Neural progenitor cell (in vitro differentiated cells): ENCODE results near the gene RREB1. TPM values are rescaled to one million over a fixed set of nuclear protein-coding genes. Genes with fewer than 3 reads are reported as not detected.
"Not testable (repeated sequence)": the region's sequence is repeated elsewhere in the genome, so short reads cannot be mapped to it uniquely, and the experiment has no call there.

Experiments
- DNase-seq: peaks from one replicate; pipeline ENCODE4 v3.0.0-alpha.2; 2016; ENCODE audit warnings: low spot score
- H2AFZ ChIP-seq: fragments of 200-600 bp; sonication (generic); replicated peaks from 2 replicates; pipeline ENCODE4 v1.6.1; 2016; ENCODE audit warnings: antibody characterized with exemption
- H3F3A ChIP-seq: fragments of 200-600 bp; sonication (generic); 2 replicates; pipeline ENCODE4 v1.6.1; 2016; ENCODE audit warnings: antibody characterized with exemption, low read depth
- H3K27ac ChIP-seq: fragments of 200-600 bp; sonication (generic); 2 replicates; pipeline ENCODE4 v1.5.1; 2016; ENCODE audit warnings: mild to moderate bottlenecking
- H3K27me3 ChIP-seq: fragments of 200-600 bp; sonication (generic); 2 replicates; pipeline ENCODE4 v1.6.1; 2016; ENCODE audit warnings: mild to moderate bottlenecking, moderate library complexity
- H3K36me3 ChIP-seq: fragments of 200-600 bp; sonication (generic); 2 replicates; pipeline ENCODE4 v1.5.1; 2016
- H3K4me1 ChIP-seq: fragments of 200-600 bp; sonication (generic); 2 replicates; pipeline ENCODE4 v1.6.1; 2016; ENCODE audit warnings: mixed run types
- H3K4me2 ChIP-seq: fragments of 200-600 bp; sonication (generic); 2 replicates; pipeline ENCODE4 v1.6.1; 2016
- H3K4me3 ChIP-seq: fragments of 200-600 bp; sonication (generic); 2 replicates; pipeline ENCODE4 v1.5.1; 2016
- H3K79me2 ChIP-seq: fragments of 200-600 bp; sonication (generic); 2 replicates; pipeline ENCODE4 v1.6.1; 2016; ENCODE audit warnings: low read depth
- H3K9ac ChIP-seq: fragments of 200-600 bp; sonication (generic); 2 replicates; pipeline ENCODE4 v1.6.1; 2016
- H3K9me3 ChIP-seq: fragments of 200-600 bp; sonication (generic); 2 replicates; pipeline ENCODE4 v1.5.1; 2016; ENCODE audit warnings: low read depth
- H4K20me1 ChIP-seq: fragments of 200-600 bp; sonication (generic); 2 replicates; pipeline ENCODE4 v1.6.1; 2016; ENCODE audit warnings: low read depth
- H3K27ac Mint-ChIP-seq: 3 replicates; pipeline ENCODE4 v1.8.0; 2021; ENCODE audit warnings: mixed read lengths
- H3K27me3 Mint-ChIP-seq: 2 replicates; pipeline ENCODE4 v1.8.0; 2022; ENCODE audit warnings: low read depth, mild to moderate bottlenecking, inconsistent platforms, moderate library complexity, mixed read lengths; ENCODE audit not compliant: insufficient read depth
- H3K36me3 Mint-ChIP-seq: 3 replicates; pipeline ENCODE4 v1.8.0; 2021; ENCODE audit warnings: mixed read lengths
- H3K4me1 Mint-ChIP-seq: 3 replicates; pipeline ENCODE4 v1.8.0; 2021; ENCODE audit warnings: mixed read lengths
- H3K4me3 Mint-ChIP-seq: 3 replicates; pipeline ENCODE4 v1.8.0; 2021; ENCODE audit warnings: mild to moderate bottlenecking, moderate library complexity, mixed read lengths
- H3K9me3 Mint-ChIP-seq: 3 replicates; pipeline ENCODE4 v1.8.0; 2020; ENCODE audit warnings: mixed read lengths
- EZH2 ChIP-seq: fragments of 200-600 bp; sonication (generic); IDR thresholded peaks from 2 replicates; pipeline ENCODE4 v1.6.1; 2017; ENCODE audit warnings: antibody characterized with exemption, mild to moderate bottlenecking, moderate library complexity
- EZH2phosphoT487 ChIP-seq: fragments of 200-600 bp; sonication (generic); IDR thresholded peaks from 2 replicates; pipeline ENCODE4 v1.6.1; 2017; ENCODE audit warnings: antibody characterized with exemption
- total RNA-seq: library from RNA; depleted of rRNA; stranded (reverse); fragments of >200 nt; gene quantifications from 2 replicates; pipeline ENCODE4 v1.2.3, GENCODE V29; 2015; ENCODE audit warnings: low replicate concordance
- TF ChIP-seq, protein P1 (sequence below): fragments of 200-600 bp; sonication (generic); IDR thresholded peaks from 2 replicates; pipeline ENCODE4 v1.5.1; 2017; ENCODE audit warnings: antibody characterized with exemption, mild to moderate bottlenecking

Gene RREB1
- total RNA-seq, 1 donor from 2014 or later: 12.1 TPM

DNA sequence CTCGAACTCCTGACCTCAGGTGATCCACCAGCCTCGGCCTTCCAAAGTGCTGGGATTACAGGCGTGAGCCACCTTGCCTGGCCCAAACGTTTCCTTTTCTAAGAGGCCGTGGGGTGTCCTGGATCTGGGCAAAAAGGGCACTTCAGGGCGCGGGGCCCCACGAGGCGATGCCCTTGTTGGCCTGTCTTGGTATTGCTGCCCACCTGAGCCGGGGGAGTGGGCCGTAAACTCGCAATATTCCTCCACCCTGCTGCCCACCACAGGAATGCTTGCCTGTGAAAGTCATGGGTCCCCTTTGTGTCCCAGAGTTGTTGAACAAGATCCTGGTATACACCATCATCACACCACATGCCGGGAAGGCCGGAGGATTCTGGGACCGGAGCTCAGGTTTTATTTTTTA is 156.3 kb downstream of the RREB1 start:
- Histone ChIP-seq H3K4me3 (no peak overlapping the region), H3K27me3 (no peaks in the 10 kb centered on the region), H3K9ac (no peak overlapping the region), H3K4me1 (peaks cover 6% of the 10 kb centered on the region), H2AFZ (no peak overlapping the region), H3K36me3 (no peaks in the 10 kb centered on the region), H3K79me2 (no peaks in the 10 kb centered on the region), H3F3A (peaks cover 18% of the 10 kb centered on the region), H3K4me2 (no peak overlapping the region), H3K27ac (no peak overlapping the region), H3K9me3 (no peaks in the 10 kb centered on the region), H4K20me1 (no peaks in the 10 kb centered on the region)
- no peak overlapping the region for H3K4me3 Mint-ChIP-seq
- no peak for DNase-seq
- H3K27me3 Mint-ChIP-seq: peaks cover 8% of the 10 kb centered on the region
- H3K36me3 Mint-ChIP-seq: no peaks in the 10 kb centered on the region
- H3K9me3 Mint-ChIP-seq: peaks cover 2% of the 10 kb centered on the region
- H3K4me1 Mint-ChIP-seq: peaks cover 29% of the 10 kb centered on the region
- no peak for TF ChIP-seq EZH2phosphoT487
- TF ChIP-seq, protein P1, sequence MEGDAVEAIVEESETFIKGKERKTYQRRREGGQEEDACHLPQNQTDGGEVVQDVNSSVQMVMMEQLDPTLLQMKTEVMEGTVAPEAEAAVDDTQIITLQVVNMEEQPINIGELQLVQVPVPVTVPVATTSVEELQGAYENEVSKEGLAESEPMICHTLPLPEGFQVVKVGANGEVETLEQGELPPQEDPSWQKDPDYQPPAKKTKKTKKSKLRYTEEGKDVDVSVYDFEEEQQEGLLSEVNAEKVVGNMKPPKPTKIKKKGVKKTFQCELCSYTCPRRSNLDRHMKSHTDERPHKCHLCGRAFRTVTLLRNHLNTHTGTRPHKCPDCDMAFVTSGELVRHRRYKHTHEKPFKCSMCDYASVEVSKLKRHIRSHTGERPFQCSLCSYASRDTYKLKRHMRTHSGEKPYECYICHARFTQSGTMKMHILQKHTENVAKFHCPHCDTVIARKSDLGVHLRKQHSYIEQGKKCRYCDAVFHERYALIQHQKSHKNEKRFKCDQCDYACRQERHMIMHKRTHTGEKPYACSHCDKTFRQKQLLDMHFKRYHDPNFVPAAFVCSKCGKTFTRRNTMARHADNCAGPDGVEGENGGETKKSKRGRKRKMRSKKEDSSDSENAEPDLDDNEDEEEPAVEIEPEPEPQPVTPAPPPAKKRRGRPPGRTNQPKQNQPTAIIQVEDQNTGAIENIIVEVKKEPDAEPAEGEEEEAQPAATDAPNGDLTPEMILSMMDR: no peak
- no peak for TF ChIP-seq EZH2
- no peak overlapping the region for H3K27ac Mint-ChIP-seq

DNA sequence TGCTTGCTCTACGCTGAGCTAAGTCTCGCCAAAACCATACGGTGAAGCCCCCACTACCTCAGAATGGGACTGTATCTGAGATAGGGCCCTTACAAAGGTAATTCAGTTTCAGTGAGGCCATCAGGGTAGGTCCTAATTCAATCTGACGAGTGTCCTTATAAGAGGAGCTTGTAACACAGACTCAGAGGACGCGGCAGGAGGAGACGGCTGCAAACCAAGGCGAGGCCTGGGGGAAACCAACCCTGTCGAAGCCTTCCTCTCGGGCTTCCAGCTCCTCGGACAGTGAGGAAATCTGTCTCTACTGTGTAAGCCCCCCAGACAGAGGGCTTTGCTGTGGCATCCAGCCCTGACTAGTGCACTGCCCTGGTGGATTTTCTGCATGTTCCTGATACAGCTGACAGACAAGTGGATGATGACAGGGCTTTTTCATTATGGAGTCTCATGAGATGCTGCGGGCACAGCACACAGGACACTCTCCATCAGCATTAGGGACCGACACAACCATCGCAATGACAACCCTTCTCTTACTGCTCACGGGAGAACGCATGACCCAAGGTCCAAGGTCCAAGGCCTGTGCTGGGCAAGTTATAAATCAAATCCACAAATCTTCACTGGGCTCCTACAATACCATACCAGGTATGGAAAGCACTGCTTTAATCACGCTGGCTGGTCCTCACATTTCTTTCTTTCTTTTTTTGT is 157.1 kb downstream of the RREB1 start:
- no peak overlapping the region for H3K27ac Mint-ChIP-seq
- no peak for TF ChIP-seq EZH2
- TF ChIP-seq EZH2phosphoT487: no peak
- TF ChIP-seq, protein P1: no peak
- no peak overlapping the region for H3K4me3 ChIP-seq
- H3K4me1 ChIP-seq: peaks cover 6% of the 10 kb centered on the region
- peaks cover 2% of the 10 kb centered on the region for H3K9me3 Mint-ChIP-seq
- H2AFZ ChIP-seq: no peak overlapping the region
- H3K79me2 ChIP-seq: no peaks in the 10 kb centered on the region
- no peak for DNase-seq
- H3K36me3 ChIP-seq: no peaks in the 10 kb centered on the region
- no peak overlapping the region for H3K9ac ChIP-seq
- peaks cover 7% of the 10 kb centered on the region for H3K27me3 Mint-ChIP-seq
- H3K4me1 Mint-ChIP-seq: peaks cover 22% of the 10 kb centered on the region
- H3K27me3 ChIP-seq: no peaks in the 10 kb centered on the region
- peaks cover 18% of the 10 kb centered on the region for H3F3A ChIP-seq
- H4K20me1 ChIP-seq: no peaks in the 10 kb centered on the region
- H3K4me3 Mint-ChIP-seq: no peak overlapping the region
- H3K36me3 Mint-ChIP-seq: no peaks in the 10 kb centered on the region
- H3K27ac ChIP-seq: no peak overlapping the region
- H3K4me2 ChIP-seq: no peak overlapping the region
- H3K9me3 ChIP-seq: no peaks in the 10 kb centered on the region

DNA sequence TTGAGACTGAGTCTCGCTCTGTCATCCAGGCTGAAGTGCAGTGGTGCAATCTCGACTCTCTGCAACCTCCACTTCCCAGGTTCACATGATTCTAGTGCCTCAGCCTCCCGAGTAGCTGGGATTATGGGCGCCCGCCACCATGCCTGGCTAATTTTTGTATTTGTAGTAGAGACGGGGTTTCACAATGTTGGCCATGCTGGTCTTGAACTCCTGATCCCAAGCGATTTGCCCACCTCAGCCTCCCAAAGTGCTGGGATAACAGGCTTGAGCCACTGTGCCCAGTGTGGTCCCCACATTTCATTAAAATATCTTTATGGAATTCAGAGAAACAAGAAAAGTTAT is 157.6 kb downstream of the RREB1 start:
- not testable (repeated sequence) for H3K4me2 ChIP-seq, H3K27ac Mint-ChIP-seq, H3K9me3 ChIP-seq, H3K4me1 ChIP-seq, H3K27me3 Mint-ChIP-seq, H4K20me1 ChIP-seq, H3K27me3 ChIP-seq, H3K4me3 Mint-ChIP-seq, H3K9ac ChIP-seq, H2AFZ ChIP-seq, H3K27ac ChIP-seq, DNase-seq, H3K36me3 ChIP-seq, H3K36me3 Mint-ChIP-seq, H3K4me3 ChIP-seq, H3K79me2 ChIP-seq, H3K9me3 Mint-ChIP-seq
- peaks cover 20% of the 10 kb centered on the region for H3K4me1 Mint-ChIP-seq
- H3F3A ChIP-seq: peaks cover 15% of the 10 kb centered on the region

DNA sequence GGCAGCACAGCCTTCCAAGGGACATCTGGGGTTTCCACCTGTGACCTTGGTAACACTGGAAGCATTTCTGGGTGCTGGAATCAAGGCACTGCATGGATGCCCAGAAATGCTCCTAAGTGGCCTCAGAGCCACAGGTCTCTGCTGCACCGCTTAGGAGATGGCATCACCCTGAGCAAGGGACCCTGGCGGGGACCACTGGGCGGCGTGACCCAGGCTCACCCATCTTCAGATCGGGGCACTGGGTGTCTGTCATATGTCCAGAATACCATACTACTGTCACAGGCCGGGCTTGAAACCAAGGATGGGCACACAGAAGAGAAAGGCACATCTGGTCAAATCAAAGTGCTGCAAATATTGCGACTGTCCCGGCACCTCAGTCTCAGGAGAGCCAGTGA is 159.3 kb downstream of the RREB1 start:
- no peak overlapping the region for H3K27ac ChIP-seq
- H3F3A ChIP-seq: peaks cover 4% of the 10 kb centered on the region
- Mint-ChIP-seq H3K4me3 (no peak overlapping the region), H3K4me1 (peaks cover 13% of the 10 kb centered on the region), H3K9me3 (peaks cover 8% of the 10 kb centered on the region), H3K27ac (no peak overlapping the region), H3K27me3 (peaks cover 8% of the 10 kb centered on the region), H3K36me3 (no peaks in the 10 kb centered on the region)
- TF ChIP-seq, protein P1: no peak
- TF ChIP-seq EZH2: no peak
- no peak for TF ChIP-seq EZH2phosphoT487
- H3K4me3 ChIP-seq: no peak overlapping the region
- H3K4me2 ChIP-seq: no peak overlapping the region
- H3K79me2 ChIP-seq: no peaks in the 10 kb centered on the region
- no peak for DNase-seq
- no peak overlapping the region for H2AFZ ChIP-seq
- no peaks in the 10 kb centered on the region for H3K27me3 ChIP-seq
- H4K20me1 ChIP-seq: no peaks in the 10 kb centered on the region
- H3K9ac ChIP-seq: no peak overlapping the region
- no peaks in the 10 kb centered on the region for H3K4me1 ChIP-seq
- no peaks in the 10 kb centered on the region for H3K9me3 ChIP-seq
- no peaks in the 10 kb centered on the region for H3K36me3 ChIP-seq
